NT2/D1 (cell line): ENCODE data around the gene PBXIP1.

ENCODE experiments used
- SUZ12 ChIP-seq: IDR thresholded peaks from 2 replicates; pipeline ENCODE4 v1.6.1; 2011; ENCODE audit not compliant: insufficient read length, insufficient read depth; ENCODE audit errors: extremely low read depth
- ZNF274 ChIP-seq: IDR thresholded peaks from 2 replicates; pipeline ENCODE4 v1.6.1; 2011; ENCODE audit warnings: mild to moderate bottlenecking, low read depth, low read length

GRCh38 chr1:154999571-155000410 is 43.9 kb upstream of the PBXIP1 start:
- TF ChIP-seq SUZ12 (no peak), ZNF274 (no peak)
